Upper lobe of left lung (tissue), 4 donors: ENCODE results near the gene KLHL29.

Experiments
- CTCF ChIP-seq, 6 experiments: fragments of 450-650 bp in 4 of 6; fragments of 200-600 bp in 2 of 6; sonication (generic) in 2 of 6; IDR thresholded peaks; one replicate each; pipeline ENCODE4 v1.5.1; 2016 to 2019; ENCODE audit warnings: antibody characterized with exemption in 6 of 6
- EP300 ChIP-seq, 4 donors: sonication (generic); formaldehyde crosslinking; IDR thresholded peaks; one replicate each; pipeline ENCODE4 v1.5.1; 2017; ENCODE audit warnings: antibody characterized with exemption in 4 of 4, control low read depth in 2 of 4
- POLR2A ChIP-seq, 4 donors: fragments of 450-650 bp; IDR thresholded peaks; one replicate each; pipeline ENCODE4 v1.5.1; 2016 to 2017; ENCODE audit warnings: antibody characterized with exemption in 4 of 4, mild to moderate bottlenecking in 2 of 4
- POLR2AphosphoS5 ChIP-seq, 2 donors: sonication (generic); formaldehyde crosslinking; IDR thresholded peaks; one replicate each; pipeline ENCODE4 v1.5.1; 2017; ENCODE audit warnings: antibody characterized with exemption in 2 of 2

- no peak for TF ChIP-seq CTCF (IDR thresholded peaks at IDR 0.05)
- TF ChIP-seq POLR2AphosphoS5 (IDR thresholded peaks at IDR 0.05), result no peak
- no peak for TF ChIP-seq POLR2A (IDR thresholded peaks at IDR 0.05)
- no peak for TF ChIP-seq EP300 (IDR thresholded peaks at IDR 0.05)
These were observed 146.3 kb downstream of the KLHL29 start for GRCh38 chr2:23531280-23531679.
